Calu3 (cell line): ENCODE measurements around the gene ALDH7A1. TPM values are rescaled to one million over a fixed set of nuclear protein-coding genes. Genes with fewer than 3 reads are reported as not detected.
A peak's percentile ranks its signal among the peaks of the same experiment; 100 is the strongest.

ENCODE experiments used
- BruUV-seq: library from RNA; stranded (reverse); fragments of 400-500 nt; replicated peaks from 2 replicates; lab custom pipeline; 2021; lab: Mats Ljungman, UMichigan
- CTCF ChIA-PET: fragments of 300-600 bp; sonication (Branson Sonifier 250); formaldehyde crosslinking; loops from one replicate; lab custom pipeline; 2022; ENCODE audit warnings: antibody characterized with exemption; lab: Charles Lee
- DNase-seq: peaks from one replicate; pipeline ENCODE4 v3.0.0; 2022
- H3K27ac Mint-ChIP-seq: one replicate; pipeline ENCODE4 v1.8.0; 2022; ENCODE audit warnings: mixed read lengths; ENCODE audit not compliant: unreplicated experiment
- H3K27me3 Mint-ChIP-seq: one replicate; pipeline ENCODE4 v1.8.0; 2022; ENCODE audit warnings: mixed read lengths; ENCODE audit not compliant: unreplicated experiment
- H3K36me3 Mint-ChIP-seq: one replicate; pipeline ENCODE4 v1.8.0; 2022; ENCODE audit warnings: mild to moderate bottlenecking, moderate library complexity, mixed read lengths; ENCODE audit not compliant: insufficient read depth, unreplicated experiment
- H3K4me1 Mint-ChIP-seq: one replicate; pipeline ENCODE4 v1.8.0; 2022; ENCODE audit warnings: mild to moderate bottlenecking, low read depth, mixed read lengths; ENCODE audit not compliant: unreplicated experiment
- H3K4me3 Mint-ChIP-seq: one replicate; pipeline ENCODE4 v1.8.0; 2022; ENCODE audit warnings: mild to moderate bottlenecking, low read depth, moderate library complexity, mixed read lengths; ENCODE audit not compliant: unreplicated experiment
- H3K9me3 Mint-ChIP-seq: one replicate; pipeline ENCODE4 v1.8.0; 2022; ENCODE audit warnings: low read depth, mixed read lengths; ENCODE audit not compliant: unreplicated experiment
- intact Hi-C: fragments of 100-400 bp; cut with micrococcal nuclease; formaldehyde crosslinking; loops from one replicate; pipeline ENCODE4 v1.10.0; 2022; ENCODE audit not compliant: unreplicated experiment
- total RNA-seq: library from RNA; stranded (reverse); gene quantifications from 2 replicates; pipeline ENCODE4 v1.2.3, GENCODE V29; 2022
- TF ChIP-seq, protein P1 (sequence below): fragments of 200-600 bp; IDR thresholded peaks from one replicate; pipeline ENCODE4 v1.8.0; 2022; ENCODE audit warnings: antibody characterized with exemption; ENCODE audit not compliant: unreplicated experiment

The ALDH7A1 gene
- total RNA-seq, 1 experiment from 2014 or later = 108 TPM

DNA sequence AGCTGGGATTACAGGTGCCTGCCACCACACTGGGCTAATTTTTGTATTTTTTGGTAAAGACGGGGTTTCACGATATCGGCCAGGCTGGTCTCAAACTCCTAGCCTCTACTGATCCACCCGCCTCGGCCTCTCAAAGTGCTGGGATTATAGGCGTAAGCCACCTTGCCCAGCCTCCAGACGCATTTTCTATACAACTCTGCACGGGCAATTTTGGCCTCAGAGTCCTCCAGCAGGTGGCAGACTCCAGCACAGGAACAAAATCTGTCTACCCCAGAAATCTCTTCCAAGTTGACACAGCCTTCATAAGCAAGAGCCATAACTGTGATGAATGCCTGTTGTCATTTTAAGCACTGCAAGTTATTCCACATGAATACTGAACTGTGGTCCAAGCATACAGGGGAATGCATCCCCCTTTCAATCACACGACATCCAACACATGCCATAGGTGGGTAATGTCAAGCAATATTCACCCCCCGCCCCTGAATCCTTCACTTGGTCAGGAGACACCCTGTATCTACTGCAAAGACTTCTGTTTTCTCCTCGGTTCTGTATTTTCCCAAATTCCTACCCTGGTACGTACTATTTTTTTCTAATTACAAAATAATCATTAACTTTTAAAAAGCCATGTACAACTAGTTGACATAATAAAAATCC is 50.8 kb downstream of the ALDH7A1 start:
- Mint-ChIP-seq H3K4me1 (no peaks in the 10 kb centered on the region), H3K27me3 (no peaks in the 10 kb centered on the region), H3K4me3 (no peak overlapping the region), H3K9me3 (no peaks in the 10 kb centered on the region), H3K27ac (no peak overlapping the region), H3K36me3 (peaks cover 9% of the 10 kb centered on the region)
- intact Hi-C loops = loop anchor here (2.0 kb wide), 1 partner anchor 51 kb away; the partner anchor contains the start of gene ALDH7A1
- DNase-seq = peak; percentile 58
- TF ChIP-seq, protein P1, sequence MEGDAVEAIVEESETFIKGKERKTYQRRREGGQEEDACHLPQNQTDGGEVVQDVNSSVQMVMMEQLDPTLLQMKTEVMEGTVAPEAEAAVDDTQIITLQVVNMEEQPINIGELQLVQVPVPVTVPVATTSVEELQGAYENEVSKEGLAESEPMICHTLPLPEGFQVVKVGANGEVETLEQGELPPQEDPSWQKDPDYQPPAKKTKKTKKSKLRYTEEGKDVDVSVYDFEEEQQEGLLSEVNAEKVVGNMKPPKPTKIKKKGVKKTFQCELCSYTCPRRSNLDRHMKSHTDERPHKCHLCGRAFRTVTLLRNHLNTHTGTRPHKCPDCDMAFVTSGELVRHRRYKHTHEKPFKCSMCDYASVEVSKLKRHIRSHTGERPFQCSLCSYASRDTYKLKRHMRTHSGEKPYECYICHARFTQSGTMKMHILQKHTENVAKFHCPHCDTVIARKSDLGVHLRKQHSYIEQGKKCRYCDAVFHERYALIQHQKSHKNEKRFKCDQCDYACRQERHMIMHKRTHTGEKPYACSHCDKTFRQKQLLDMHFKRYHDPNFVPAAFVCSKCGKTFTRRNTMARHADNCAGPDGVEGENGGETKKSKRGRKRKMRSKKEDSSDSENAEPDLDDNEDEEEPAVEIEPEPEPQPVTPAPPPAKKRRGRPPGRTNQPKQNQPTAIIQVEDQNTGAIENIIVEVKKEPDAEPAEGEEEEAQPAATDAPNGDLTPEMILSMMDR = peak; percentile 71
- CTCF ChIA-PET = interaction anchor here (0.7 to 2.2 kb wide), 3 partner anchors 116 to 202 kb away, joined by 3 to 9 read pairs (median 3); no protein-coding TSS in a partner anchor
- BruUV-seq = no TSS peak

DNA sequence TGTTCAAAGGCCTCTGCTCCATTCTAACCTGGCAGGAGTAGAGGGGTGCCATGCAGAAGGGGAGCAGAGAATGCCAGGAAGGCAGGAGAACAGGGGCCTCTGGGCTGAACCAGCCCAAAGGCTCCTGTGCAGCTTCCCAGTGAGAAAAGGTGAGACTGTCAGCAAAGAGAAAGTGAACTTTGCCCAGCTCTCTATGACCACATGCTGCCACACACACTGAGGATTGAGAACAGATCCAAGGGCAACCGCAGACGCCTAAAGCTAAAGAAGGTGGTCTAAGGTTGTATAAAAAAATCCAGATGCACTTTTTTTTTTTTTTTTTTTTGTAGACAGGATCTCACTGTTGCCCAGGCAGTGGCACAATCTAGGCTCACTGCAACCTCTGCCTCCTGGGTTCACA is 51.4 kb downstream of the ALDH7A1 start:
- Mint-ChIP-seq H3K4me1 (no peaks in the 10 kb centered on the region), H3K36me3 (peaks cover 5% of the 10 kb centered on the region), H3K9me3 (no peaks in the 10 kb centered on the region), H3K27ac (no peak overlapping the region), H3K27me3 (no peaks in the 10 kb centered on the region), H3K4me3 (no peak overlapping the region)
- DNase-seq = no peak
- BruUV-seq = no TSS peak
- TF ChIP-seq, protein P1 = no peak
- CTCF ChIA-PET = interaction anchor here (0.7 to 2.2 kb wide), 4 partner anchors 116 to 638 kb away, joined by 3 to 9 read pairs (median 6); no protein-coding TSS in a partner anchor
- intact Hi-C loops = loop anchor here (2.0 kb wide), 1 partner anchor 51 kb away; the partner anchor contains the start of gene ALDH7A1

DNA sequence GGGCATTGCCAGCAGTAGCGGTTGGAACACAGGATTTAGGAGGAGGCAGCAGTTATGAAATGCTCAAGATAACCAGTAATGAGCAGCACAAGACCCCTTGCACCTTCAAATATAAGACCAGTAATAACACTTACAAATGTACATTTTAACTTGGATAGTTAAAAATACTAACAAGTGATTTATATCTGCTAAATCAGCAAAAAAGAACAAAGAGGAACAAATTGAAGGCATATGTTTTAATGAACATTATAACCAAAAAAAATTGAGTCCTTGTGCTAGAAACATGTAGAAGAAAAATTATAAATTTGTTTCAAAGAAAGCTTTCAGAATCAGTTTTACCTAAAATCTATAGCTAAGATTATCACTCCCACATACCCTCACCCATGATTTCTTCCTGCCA is 52.0 kb downstream of the ALDH7A1 start:
- Mint-ChIP-seq H3K27ac (no peak overlapping the region), H3K4me3 (no peak overlapping the region), H3K9me3 (no peaks in the 10 kb centered on the region), H3K27me3 (no peaks in the 10 kb centered on the region), H3K36me3 (peaks cover 5% of the 10 kb centered on the region), H3K4me1 (no peaks in the 10 kb centered on the region)
- TF ChIP-seq, protein P1 = no peak
- CTCF ChIA-PET = interaction anchor here (0.7 to 2.2 kb wide), 3 partner anchors 198 to 638 kb away, joined by 3 to 9 read pairs (median 8); no protein-coding TSS in a partner anchor
- no peak for DNase-seq
- BruUV-seq = no TSS peak
- intact Hi-C loops = no loop called here

DNA sequence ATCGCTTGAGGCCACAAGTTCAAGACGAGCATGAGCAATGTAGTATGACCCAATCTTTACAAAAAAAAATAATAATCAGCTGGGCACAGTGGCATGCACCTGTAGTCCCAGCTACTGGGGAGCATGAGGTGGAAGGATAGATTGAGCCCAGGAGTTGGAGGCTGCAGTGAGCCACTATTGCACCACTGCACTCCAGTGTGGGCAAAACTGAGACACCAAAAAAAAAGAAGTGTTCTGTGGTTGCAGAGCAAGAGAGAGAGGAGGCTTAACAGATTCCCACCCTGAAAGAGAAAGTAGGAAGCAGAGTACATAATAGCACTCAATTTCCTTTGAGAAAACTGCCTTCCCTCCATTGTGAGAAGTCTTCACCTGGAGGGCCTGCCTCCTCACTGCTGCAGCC is 52.6 kb downstream of the ALDH7A1 start:
- Mint-ChIP-seq H3K27me3 (no peaks in the 10 kb centered on the region), H3K4me1 (no peaks in the 10 kb centered on the region), H3K36me3 (peaks cover 5% of the 10 kb centered on the region), H3K4me3 (no peak overlapping the region), H3K27ac (no peak overlapping the region), H3K9me3 (no peaks in the 10 kb centered on the region)
- CTCF ChIA-PET = interaction anchor here (2.2 kb wide), 1 partner anchor 198 kb away, joined by 9 read pairs; no protein-coding TSS in a partner anchor
- intact Hi-C loops = no loop called here
- TF ChIP-seq, protein P1 = no peak
- no peak for DNase-seq
- no TSS peak for BruUV-seq
